Measurements from ENCODE around the gene LDLRAD2. TPM values are rescaled to one million over a fixed set of nuclear protein-coding genes. Genes with fewer than 3 reads are reported as not detected.

The LDLRAD2 gene
- total RNA-seq, 1 experiment from 2014 or later: not detected

- ChIA-PET CTCF (no interaction called here), POLR2A (ENCODE audit: unreplicated experiment) (no interaction called here)
- H3F3A ChIP-seq (ENCODE audit: low read length, unreplicated experiment): no peaks in the 10 kb centered on the region
- no TSS peak for BruUV-seq (replicated peaks)
- no peaks in the 10 kb centered on the region for H3K9me3 ChIP-seq (ENCODE audit: low read length)
- no peak overlapping the region for H3K4me3 ChIP-seq (ENCODE audit: low read length)
- DNase-seq (no peak), ATAC-seq (no peak)
- no peak overlapping the region for H2AFZ ChIP-seq (ENCODE audit: low read length)
- H3K4me1 ChIP-seq (ENCODE audit: insufficient read depth, low read length): peaks cover 31% of the 10 kb centered on the region
- intact Hi-C loops (cut with micrococcal nuclease): no loop called here
- H3K79me2 ChIP-seq (ENCODE audit: low read length): no peaks in the 10 kb centered on the region
- no peaks in the 10 kb centered on the region for H3K9me2 ChIP-seq (replicated peaks; ENCODE audit: low read length)
- no peaks in the 10 kb centered on the region for H3K27me3 ChIP-seq (ENCODE audit: low read length)
- H3K36me3 ChIP-seq (ENCODE audit: low read depth, low read length): no peaks in the 10 kb centered on the region; the same call in 1 of the 2 replicates
- no peak for TF ChIP-seq CTCF (conservative IDR thresholded peaks at IDR 0.05; ENCODE audit: low read depth, low read length)
- H3K27ac ChIP-seq (ENCODE audit: low read length): no peak overlapping the region
- H3K4me2 ChIP-seq (ENCODE audit: low read length): no peak overlapping the region
- peaks cover 3% of the 10 kb centered on the region; the same call in 1 of the 2 replicates for H4K20me1 ChIP-seq (ENCODE audit: low read length)
- H3K9ac ChIP-seq (ENCODE audit: low read length): no peak overlapping the region
Observed at GRCh38 chr1:21870611-21871010, 58.5 kb downstream of the LDLRAD2 start.

GRCh38 chr1:21871943-21872342 is 59.9 kb downstream of the LDLRAD2 start:
- TF ChIP-seq CTCF (conservative IDR thresholded peaks at IDR 0.05; ENCODE audit: low read depth, low read length): no peak
- no peak for TF ChIP-seq EZH2phosphoT487 (IDR thresholded peaks at IDR 0.05; ENCODE audit: borderline replicate concordance, low read length)
- no peak for TF ChIP-seq EZH2 (IDR thresholded peaks at IDR 0.05; ENCODE audit: low read length, unreplicated experiment)

GRCh38 chr1:21872445-21873079 is 60.5 kb downstream of the LDLRAD2 start:
- H3K9ac ChIP-seq (ENCODE audit: low read length): no peak overlapping the region
- H3F3A ChIP-seq (ENCODE audit: low read length, unreplicated experiment): no peaks in the 10 kb centered on the region
- CTCF ChIA-PET: no interaction called here
- no peaks in the 10 kb centered on the region for H3K9me3 ChIP-seq (ENCODE audit: low read length)
- H3K36me3 ChIP-seq (ENCODE audit: low read depth, low read length): no peaks in the 10 kb centered on the region; the same call in 1 of the 2 replicates
- no peaks in the 10 kb centered on the region for H3K9me2 ChIP-seq (replicated peaks; ENCODE audit: low read length)
- no peak overlapping the region for H3K4me2 ChIP-seq (ENCODE audit: low read length)
- no peaks in the 10 kb centered on the region for H3K79me2 ChIP-seq (ENCODE audit: low read length)
- H3K27ac ChIP-seq (ENCODE audit: low read length): no peak overlapping the region
- no peak for ATAC-seq
- no peak for DNase-seq
- intact Hi-C loops (cut with micrococcal nuclease): no loop called here
- H3K27me3 ChIP-seq (ENCODE audit: low read length): no peaks in the 10 kb centered on the region
- no TSS peak for BruUV-seq (replicated peaks)
- H2AFZ ChIP-seq (ENCODE audit: low read length): no peak overlapping the region
- H4K20me1 ChIP-seq (ENCODE audit: low read length): peaks cover 3% of the 10 kb centered on the region; the same call in 1 of the 2 replicates
- peaks cover 26% of the 10 kb centered on the region for H3K4me1 ChIP-seq (ENCODE audit: insufficient read depth, low read length)
- POLR2A ChIA-PET (ENCODE audit: unreplicated experiment): no interaction called here
- TF ChIP-seq EZH2 (IDR thresholded peaks at IDR 0.05; ENCODE audit: low read length, unreplicated experiment) (no peak), CTCF (conservative IDR thresholded peaks at IDR 0.05; ENCODE audit: low read depth, low read length) (no peak), EZH2phosphoT487 (IDR thresholded peaks at IDR 0.05; ENCODE audit: borderline replicate concordance, low read length) (no peak)
- H3K4me3 ChIP-seq (ENCODE audit: low read length): no peak overlapping the region

More at GRCh38 chr1:21871943-21872342, 59.9 kb downstream of the LDLRAD2 start:
- no peaks in the 10 kb centered on the region for H3F3A ChIP-seq (ENCODE audit: low read length, unreplicated experiment)
- H3K4me1 ChIP-seq (ENCODE audit: insufficient read depth, low read length): peaks cover 27% of the 10 kb centered on the region
- intact Hi-C loops (cut with micrococcal nuclease): no loop called here
- no peaks in the 10 kb centered on the region for H3K27me3 ChIP-seq (ENCODE audit: low read length)
- no peak overlapping the region for H3K4me2 ChIP-seq (ENCODE audit: low read length)
- no peak overlapping the region for H2AFZ ChIP-seq (ENCODE audit: low read length)
- H3K4me3 ChIP-seq (ENCODE audit: low read length): no peak overlapping the region
- CTCF ChIA-PET: no interaction called here
- H3K9me3 ChIP-seq (ENCODE audit: low read length): no peaks in the 10 kb centered on the region
- peaks cover 3% of the 10 kb centered on the region; the same call in 1 of the 2 replicates for H4K20me1 ChIP-seq (ENCODE audit: low read length)
- H3K36me3 ChIP-seq (ENCODE audit: low read depth, low read length): no peaks in the 10 kb centered on the region; the same call in 1 of the 2 replicates
- H3K9ac ChIP-seq (ENCODE audit: low read length): no peak overlapping the region
- no peaks in the 10 kb centered on the region for H3K79me2 ChIP-seq (ENCODE audit: low read length)
- BruUV-seq (replicated peaks): no TSS peak
- POLR2A ChIA-PET (ENCODE audit: unreplicated experiment): no interaction called here
- ATAC-seq: peak; percentile 33
- H3K9me2 ChIP-seq (replicated peaks; ENCODE audit: low read length): no peaks in the 10 kb centered on the region
- DNase-seq: peak; percentile 58
- no peak overlapping the region for H3K27ac ChIP-seq (ENCODE audit: low read length)

All from PC-3 (cell line).